K562 (cell line): Measurements from ENCODE around the gene RBFOX1.

ENCODE experiments used
- CTCF ChIP-seq, 3 experiments: IDR thresholded peaks in 2 of 3; conservative IDR thresholded peaks in 1 of 3; 2 replicates each; pipeline ENCODE4 v1.5.1; 2011 to 2012; ENCODE audit warnings: low read length in 3 of 3, mild to moderate bottlenecking in 3 of 3, control low read depth in 2 of 3, improper control_type of control experiment in 1 of 3, inconsistent platforms in 1 of 3, low read depth in 1 of 3, mixed read lengths in 1 of 3, moderate library complexity in 1 of 3; ENCODE audit not compliant: insufficient read depth in 2 of 3
- EZH2 ChIP-seq: IDR thresholded peaks from 2 replicates; pipeline ENCODE4 v1.6.1; 2012; ENCODE audit warnings: low read depth, mild to moderate bottlenecking, inconsistent platforms, low read length, borderline replicate concordance
- FOXJ2 ChIP-seq: fragments of 200-800 bp; sonication (Bioruptor generic); IDR thresholded peaks from 2 replicates; pipeline ENCODE4 v1.6.1; 2016; ENCODE audit warnings: missing genetic modification characterization, missing compliant biosample characterization
- RAD21 ChIP-seq, 2 experiments: fragments of 250-450 bp in 1 of 2; fragments of 450-650 bp in 1 of 2; sonication (Bioruptor Pico) in 1 of 2; formaldehyde crosslinking in 1 of 2; IDR thresholded peaks in 1 of 2; conservative IDR thresholded peaks in 1 of 2; 2 replicates each; pipeline versions ENCODE4 v1.4.0 to v1.8.0; 2020 to 2022; ENCODE audit warnings: mild to moderate bottlenecking in 2 of 2, moderate library complexity in 1 of 2
- SETDB1 ChIP-seq: IDR thresholded peaks from one replicate; pipeline ENCODE4 v1.6.1; 2012; ENCODE audit warnings: low read length, control low read depth, inconsistent platforms
- SMARCC2 ChIP-seq: fragments of 450-650 bp; IDR thresholded peaks from 2 replicates; pipeline ENCODE4 v1.6.1; 2017; ENCODE audit warnings: antibody characterized with exemption, moderate library complexity, mild to moderate bottlenecking, low read depth
- VEZF1 ChIP-seq: fragments of 200-800 bp; sonication (Bioruptor generic); IDR thresholded peaks from 2 replicates; pipeline ENCODE4 v1.6.1; 2017; ENCODE audit warnings: missing genetic modification characterization, missing compliant biosample characterization

GRCh38 chr16:7705885-7706284 is 373.2 kb downstream of the RBFOX1 start:
- TF ChIP-seq SETDB1, result no peak
- TF ChIP-seq FOXJ2 (tag), result no peak
- TF ChIP-seq CTCF (IDR thresholded peaks at IDR 0.05 in 2 of 3, conservative IDR thresholded peaks at IDR 0.05 in 1 of 3; ENCODE audit: insufficient read depth in 2 of 3, low read depth in 1 of 3, low read length in 3 of 3), result no peak
- TF ChIP-seq VEZF1 (CRISPR knock-in tag), result no peak
- TF ChIP-seq SMARCC2, result no peak
- no peak for TF ChIP-seq RAD21 (CRISPR knock-in tag; conservative IDR thresholded peaks at IDR 0.05 in 1 of 2, IDR thresholded peaks at IDR 0.05 in 1 of 2)
- TF ChIP-seq EZH2, result no peak
